ENCODE results near the gene TMEM182.

TMEM182 gene, protein sequence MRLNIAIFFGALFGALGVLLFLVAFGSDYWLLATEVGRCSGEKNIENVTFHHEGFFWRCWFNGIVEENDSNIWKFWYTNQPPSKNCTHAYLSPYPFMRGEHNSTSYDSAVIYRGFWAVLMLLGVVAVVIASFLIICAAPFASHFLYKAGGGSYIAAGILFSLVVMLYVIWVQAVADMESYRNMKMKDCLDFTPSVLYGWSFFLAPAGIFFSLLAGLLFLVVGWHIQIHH

DNA sequence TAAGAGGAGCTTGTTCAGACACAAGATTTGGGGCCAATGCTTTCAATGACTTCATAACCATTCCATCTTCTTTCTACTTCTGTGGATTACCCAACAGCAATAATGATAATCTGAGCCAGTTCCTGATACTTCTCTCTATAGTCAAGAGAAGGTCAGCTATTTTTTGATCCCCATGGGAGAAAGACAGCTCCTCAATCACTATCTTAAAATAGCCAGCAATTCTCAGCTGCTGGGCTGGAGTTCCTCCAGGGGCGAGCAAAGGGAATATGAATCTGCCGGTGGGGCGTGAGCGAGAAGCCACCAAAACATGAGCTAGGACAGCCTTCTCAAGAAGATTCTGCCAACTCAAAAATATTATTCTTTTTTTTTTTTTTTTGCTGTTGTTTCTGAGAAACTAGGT is at the start of gene TMEM182:
TSS of gene TMEM182 (plus strand) at position 269 of the 400 bp plus-strand sequence. CDS start 187 bp downstream, outside the sequence.
- no peak for DNase-seq

DNA sequence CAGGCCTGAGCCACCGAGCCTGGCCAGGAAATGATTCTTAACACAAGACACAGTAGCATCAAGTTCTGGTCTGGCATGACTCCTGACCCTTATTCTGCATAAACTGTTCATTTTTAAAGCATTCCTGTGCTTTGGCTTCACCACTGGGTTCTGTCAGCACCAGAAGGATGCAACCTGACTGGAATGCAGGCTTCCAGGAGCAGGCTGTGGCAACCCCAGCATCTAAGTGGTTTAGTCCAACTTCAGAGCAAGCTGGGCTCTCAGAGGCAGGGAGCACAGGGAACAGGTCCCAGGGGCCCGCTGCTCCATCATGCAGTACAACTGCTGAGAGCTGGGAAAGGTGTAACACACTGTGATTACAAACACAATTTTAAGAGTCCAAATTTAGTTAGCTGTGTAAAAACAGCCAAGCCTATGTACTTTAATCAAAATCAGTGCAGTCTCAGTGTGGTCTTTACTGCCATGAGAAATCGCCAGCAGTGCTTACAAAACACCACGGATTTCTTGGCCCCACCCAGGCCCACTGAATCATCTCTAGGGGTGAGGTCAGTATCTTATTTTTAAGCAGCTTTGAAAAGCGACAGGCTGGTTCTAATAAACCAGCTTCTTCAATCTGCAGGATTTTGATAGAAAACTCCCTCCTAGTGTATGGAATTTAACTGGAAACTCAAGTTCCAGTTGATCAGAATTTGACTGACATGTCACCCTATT is 44.4 kb upstream of the TMEM182 start:
- no peak for DNase-seq

DNA sequence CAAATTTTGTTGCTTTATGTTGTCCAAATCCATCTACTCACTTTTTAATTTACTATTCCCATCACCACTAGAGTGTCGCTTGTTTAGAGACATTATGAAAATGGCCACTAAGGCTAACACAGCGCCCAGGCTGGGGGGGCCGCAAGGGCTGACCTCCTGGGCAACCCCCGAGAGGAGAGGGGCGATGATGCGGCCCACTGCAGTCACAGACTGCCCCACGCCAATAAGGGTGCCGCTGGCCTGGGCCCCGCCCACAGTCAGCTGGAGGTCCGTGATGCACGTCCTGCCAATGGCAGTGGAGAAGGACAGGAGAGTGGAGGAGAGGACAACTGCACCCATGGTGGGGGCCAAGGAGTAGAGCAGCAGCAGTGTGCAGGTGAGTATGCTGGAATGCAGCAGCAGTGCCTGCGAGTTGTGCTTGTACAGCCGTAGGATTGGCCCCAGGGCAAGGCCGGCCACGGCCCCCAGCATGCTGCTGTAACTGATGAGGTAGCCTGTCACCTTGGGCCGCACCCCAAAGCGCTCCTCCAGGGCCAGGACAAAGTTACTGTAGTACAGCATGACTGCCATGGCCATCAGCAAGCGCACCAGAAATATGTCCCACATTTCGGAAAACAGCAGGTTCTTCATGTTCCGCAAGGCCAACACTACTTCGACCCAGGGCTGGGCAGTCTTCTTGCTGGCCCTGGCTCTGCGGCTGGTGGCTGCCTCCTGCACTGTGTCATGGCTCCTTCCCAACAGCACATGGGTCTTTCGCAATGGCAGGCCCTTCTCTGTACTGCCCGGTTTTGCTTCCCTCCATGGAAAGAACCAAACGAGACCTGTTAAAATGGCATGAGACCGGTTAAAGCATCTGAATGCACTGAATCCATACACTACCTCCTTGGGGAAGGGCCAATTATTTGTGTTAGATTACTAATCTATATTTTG is 43.2 kb upstream of the TMEM182 start:
- DNase-seq: no peak

DNA sequence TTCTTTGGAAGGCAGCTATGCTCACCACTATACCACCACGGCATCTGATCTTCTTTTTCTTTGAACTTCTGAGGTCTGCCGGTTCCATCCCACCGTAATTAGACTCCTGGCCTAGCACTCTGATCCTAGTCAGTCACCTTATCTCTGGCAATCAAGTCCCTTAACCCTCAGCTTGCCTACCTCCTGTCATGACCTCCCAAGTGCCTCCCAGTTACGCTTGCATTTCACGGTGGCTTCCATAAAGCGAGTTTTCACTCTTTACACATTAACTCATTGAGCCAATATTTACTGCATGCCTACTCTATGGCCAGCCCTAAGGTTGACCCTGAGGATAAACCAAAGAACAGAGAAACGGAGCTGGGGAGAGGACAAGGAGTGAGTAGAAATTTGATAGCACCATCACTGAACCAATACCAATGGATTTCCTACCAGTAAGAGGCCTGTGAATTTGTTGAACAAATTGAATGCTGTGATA is 37.8 kb upstream of the TMEM182 start:
- DNase-seq: no peak

DNA sequence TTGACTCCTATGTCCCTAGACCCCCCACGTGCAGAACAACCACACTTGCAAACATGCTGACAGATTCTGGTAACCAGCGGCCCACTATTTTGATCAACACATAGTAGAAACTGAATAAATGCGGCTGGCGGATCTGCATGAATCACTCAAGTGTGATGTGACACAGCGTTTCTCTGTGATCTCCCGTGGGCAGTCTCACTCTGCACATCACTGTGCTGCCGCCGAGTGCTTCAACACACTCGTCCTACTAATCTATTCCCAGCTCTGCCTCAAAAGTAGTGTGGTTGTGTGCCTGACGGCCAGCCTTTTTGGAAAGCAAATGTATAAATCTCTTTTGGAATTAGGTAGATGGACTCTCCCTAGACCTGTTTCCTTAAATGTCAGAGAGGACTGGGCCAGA is 37.3 kb upstream of the TMEM182 start:
- no peak for DNase-seq

DNA sequence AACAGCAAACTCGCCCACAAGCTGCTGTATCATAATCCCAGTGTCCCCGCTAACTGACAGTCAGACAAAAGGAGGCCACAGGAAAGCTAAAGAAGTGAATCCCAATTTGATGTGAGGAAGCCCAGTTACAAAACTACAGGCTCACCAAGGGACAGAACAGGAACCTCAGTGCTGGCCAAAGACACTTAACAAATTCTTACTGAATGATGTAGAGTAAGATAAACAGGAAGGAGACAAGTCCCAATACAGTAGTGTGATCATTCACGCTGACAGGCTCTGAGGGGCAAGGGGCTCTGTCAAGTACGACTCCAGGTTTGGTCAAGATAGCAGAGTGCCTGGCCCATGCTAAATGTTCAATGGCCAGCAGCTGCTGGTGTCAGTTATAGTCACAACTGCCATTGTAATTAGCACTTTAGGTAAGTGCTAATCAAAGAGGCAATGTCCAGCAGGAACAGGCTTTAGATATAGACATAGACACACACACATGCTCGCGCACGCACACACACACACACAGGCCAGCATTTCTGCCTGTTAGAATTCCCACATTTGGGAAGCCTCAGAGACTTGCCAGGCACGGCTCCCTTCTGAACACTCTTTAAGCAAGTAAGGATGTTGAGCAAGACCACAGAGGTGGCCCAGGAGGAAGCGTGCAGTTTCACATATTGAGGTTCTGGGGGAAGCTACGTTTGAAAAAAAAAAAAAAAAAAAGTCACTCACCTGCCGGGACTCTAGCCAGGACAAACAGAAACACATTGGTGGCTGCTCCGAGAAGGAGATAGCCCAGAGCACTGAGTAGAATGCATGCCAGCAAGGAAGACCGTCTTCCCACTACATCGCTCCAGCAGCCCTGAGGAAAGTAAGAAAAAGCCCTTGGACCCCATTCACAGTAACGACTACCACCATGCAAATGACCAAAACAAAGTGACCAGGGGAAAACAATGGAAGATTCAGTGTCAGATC is 35.4 kb upstream of the TMEM182 start:
- no peak for DNase-seq

DNA sequence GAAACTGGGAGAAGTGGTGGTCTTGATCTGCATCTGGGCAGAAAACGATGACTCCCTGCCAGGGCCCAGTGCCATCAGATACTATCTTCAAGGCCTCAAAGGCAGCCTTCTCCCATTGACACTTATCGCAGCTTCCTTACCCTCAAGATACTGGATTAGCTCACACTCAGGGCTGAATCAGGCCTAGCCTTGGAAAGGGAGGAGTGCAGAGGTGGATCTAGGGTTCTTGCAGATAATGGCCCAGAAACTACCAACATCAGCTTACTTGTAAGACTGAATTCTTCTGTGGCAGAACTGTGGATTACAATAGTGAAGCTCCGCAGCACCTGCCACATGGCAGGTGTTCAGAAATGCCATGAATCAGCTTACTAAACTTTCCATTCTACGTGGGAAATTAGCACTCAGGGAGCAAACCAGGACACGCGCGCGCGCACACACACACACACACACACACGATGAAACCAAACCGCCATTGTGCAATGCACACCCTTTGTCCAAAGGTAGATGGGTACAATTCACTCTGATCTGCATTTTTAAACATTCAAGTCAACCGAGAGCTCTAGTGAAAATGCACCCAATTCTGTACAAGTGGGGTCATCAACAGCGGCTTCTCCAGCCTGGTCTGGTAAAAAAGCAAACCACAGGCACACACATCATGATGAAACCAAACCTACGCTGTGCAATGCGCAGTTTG is 26.3 kb upstream of the TMEM182 start:
- DNase-seq: no peak

DNA sequence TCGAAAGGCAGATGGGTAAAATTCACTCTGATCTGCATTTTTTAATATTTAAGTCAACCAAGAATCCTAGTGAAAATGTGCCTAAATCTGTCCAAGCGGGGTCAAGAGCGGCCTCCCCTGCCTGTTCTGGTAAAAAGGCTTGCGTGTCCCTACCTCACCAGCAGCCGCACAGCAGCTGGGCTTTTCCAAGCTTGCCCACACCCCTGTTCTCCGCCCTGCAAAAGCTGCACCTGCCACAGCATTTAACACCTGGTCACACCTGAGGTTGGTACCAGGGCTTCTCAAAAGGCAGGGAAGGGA is 25.8 kb upstream of the TMEM182 start:
- no peak for DNase-seq

DNA sequence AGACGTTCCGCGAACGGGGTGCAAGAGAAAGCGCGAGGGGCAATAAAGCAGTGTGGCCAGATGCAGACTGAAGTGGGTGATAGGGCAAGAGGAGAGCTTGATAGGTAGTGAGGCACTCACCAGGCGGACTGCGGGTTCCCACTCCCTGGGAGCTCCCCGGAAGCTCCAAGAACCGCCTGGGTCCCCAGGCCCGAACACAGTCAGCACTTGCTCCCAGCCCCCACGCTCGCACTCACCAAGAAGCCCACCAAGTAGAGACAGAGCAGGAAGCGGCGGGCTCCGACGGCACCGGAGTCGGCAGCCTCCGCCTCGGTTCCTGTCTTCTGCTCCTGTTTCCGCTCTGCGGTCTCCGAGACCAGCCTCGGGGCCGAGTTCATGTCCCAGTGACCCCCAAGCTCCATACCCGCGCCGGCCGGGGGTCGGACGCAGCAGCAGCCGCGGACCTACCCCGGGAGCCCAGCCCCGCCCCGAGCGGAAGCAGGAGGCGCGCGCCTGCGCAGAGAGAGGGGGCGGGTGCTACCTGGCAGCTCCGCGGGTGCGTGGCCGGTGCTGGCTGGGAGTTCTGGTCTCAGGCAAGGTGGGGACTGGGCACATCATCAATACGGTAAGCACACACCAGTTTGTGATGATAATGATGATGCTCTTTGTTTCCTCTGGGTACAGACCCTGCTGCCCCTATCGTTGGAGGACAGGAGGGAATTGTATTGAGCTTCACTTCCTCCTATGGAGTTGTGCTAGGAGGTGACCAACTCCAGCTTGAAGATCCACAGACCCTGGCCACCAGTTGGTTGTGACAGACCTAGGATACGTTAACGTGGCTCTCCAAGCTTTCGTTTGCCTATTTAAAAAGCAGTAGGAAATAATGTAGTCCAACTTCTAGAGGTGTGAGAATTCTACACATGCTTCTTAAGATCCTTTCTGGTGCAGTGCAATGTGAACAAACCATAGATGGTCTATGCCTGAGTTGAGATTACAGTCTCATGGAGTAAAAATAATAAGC is 25.1 kb upstream of the TMEM182 start:
- no peak for DNase-seq

DNA sequence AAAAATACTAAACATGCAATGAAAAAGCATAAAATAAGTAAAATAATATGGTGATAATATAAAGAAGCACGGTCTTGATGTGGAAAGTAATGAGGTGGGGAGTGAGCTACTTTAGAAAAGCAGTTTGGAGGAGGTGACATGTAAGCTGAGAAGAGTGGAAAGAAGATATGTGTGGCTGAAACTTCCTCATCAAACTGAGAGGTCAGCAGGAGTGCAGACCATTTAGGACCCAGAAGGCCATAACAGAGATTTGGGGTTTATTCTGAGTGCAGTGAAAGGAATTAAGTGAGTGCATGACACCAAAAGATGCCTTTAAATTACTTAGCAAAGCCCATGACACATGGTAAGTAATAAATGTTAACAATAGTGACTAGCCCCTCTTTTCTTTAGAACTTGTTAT is 24.4 kb upstream of the TMEM182 start:
- no peak for DNase-seq

DNA sequence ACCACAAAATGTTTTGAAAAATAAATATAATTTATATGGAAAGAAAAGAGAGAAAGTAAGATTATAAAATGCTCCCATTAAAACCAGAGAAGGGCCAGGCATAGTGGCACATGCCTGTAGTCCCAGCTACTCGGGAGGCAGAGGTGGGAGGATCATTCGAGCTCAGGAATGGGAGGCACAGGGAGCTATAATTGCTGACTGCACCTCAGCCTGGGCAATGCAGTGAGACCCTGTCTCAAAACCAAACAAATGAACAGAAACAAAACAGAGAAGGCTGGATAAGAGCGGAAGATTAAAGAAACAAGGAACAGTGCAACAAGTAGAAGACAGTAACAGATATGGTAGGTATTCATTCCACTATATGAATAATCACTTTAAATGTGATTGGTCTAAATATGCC is 18.6 kb upstream of the TMEM182 start:
- no peak for DNase-seq

DNA sequence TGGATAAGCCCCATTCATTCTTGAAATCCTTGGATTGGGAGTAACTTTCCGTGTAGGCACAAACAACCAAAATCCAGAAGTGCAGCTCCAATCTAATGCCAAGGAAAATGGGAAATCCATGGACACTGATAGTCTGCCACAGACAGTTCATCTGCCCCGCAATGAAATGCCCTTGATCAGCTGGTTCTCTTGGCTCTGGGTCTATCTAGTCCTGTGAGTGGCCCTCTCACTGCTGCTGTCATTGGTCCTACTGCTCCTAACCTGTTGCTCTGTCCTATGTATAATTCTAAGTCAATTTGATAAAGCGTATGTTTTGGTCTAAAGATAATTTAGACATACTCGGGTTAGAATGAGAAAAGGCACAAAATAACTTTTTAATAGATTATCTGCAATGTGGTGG is 13.7 kb upstream of the TMEM182 start:
- DNase-seq: no peak

DNA sequence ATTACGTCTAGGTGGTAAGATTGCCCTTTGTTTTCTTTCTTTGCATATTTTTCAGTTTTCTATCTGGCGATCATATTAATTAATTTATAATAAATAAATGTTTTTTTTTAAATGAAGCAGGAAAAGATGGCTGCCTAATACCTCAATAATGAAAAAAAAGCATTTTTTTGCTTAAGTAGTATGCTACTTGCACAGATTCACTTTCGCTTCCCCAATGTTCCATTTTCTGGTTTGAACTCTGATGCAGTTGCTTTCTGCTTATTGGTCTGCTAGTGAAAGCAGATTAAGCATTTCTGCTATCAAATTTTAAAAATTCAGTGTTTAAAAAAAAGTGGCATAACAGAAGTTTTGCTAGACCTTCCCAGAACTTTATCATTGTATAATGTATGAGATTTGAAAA is 11.9 kb upstream of the TMEM182 start:
- DNase-seq: no peak

DNA sequence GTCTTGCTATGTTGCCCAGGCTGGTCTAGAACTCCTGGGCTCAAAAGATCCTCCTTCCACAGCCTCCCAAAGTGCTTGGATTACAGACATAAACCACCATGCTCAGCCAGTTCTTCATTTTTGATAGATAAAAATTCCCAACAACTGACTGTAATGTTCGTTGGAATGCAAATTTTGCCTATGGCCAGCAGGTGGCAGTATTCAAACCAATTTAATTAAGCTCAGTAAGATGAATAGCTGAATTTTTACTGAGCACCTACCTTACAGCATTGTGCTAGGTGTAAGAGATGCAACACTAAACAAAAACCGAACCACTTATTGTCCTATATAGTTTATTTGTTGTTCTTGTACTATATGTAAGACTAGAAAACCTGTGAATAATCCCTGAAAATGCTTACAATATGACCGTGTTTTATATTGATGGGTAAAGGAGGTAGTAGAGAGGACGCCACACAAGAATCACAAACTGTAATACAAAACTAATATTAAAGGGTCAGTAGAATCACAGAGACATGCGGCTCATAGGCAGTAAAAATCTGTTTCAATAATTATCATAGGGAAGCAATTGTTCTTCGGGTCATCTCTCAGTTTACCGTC is 8.2 kb upstream of the TMEM182 start:
- no peak for DNase-seq

DNA sequence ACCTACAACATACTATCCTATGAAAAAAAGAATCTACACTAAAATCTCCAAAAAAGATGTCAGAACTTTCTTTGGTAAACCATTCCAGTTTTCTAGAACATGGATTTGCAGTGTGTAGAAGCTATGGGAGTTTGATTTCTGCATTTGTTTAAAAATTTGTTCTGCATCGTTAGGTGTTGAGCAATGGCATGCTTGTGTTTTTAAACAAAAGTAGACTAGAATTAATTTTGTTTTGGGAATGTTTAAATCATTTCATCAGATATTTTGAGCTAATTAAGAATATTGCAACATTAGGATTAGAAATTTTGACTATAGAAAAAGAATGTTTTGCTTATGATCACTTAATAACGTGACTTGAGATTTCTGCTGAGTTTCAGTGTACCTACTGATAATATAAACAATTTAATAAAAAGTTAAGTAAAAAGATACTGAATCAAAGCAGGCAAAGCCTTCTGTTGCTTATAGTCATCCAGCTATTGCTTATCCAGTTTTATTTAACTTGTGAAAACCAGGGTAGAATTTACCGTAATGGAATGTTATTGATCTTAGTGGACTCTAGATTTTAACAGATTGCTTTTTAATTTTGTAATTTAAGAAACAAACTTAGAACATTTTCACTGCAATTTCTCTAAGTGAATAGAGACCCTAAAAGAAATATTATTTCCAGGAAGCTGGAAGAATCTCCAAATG is 7.2 kb upstream of the TMEM182 start:
- DNase-seq: no peak

DNA sequence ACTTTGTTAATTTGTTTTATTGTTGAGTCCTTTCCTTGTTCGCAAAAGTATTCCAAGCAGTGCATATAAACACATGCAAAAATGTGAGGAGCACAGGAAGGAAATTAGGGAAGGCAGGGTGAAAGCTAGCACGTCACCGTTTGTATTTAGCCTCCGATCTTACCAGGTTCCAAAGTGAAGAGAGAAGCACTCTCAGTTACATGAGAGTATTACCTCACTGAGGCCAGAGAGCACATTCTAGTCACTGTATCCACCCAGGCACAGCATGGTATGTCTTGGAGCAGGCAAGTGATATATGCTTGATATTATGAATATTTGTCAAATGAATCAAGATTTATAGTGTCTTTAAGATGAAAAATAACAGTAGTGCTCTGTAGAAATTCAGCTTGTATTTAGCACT is 6.5 kb upstream of the TMEM182 start:
- no peak for DNase-seq

DNA sequence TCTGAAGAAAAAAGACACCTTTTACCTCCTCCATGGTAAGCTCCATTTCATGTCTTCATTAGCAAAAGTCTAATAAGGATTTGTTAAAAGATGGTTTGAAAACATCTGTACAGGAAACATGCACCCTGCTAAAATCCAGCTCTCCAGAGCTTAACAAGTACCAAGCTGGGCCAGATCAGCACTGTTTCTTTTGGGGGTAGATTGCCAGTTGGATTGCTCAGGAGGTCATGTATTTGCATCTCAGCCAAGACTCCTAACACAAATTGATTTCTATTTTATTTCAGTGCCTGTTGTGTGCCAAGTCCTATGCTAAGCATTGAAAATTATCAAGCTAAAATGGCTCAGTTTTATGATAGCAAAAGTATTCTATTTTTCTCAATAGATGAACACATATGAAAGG is 3.4 kb upstream of the TMEM182 start:
- no peak for DNase-seq

DNA sequence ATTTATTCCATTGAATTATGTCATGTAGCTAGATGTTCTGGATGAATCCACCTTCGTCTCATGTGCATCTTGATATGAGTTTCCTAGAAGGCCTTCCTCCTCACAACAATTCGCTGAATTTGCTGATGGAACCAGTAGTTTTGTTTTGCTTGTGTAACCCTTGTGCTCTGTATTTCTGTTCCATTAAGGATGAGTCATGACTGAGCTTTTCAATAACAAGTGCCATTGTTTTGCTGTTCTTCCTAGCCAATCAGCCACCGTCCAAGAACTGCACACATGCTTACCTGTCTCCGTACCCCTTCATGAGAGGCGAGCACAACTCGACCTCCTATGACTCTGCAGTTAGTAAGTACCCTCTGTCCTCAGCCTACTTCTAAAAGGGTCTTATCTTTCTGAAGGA is 2.3 kb downstream of the TMEM182 start:
- DNase-seq: no peak

DNA sequence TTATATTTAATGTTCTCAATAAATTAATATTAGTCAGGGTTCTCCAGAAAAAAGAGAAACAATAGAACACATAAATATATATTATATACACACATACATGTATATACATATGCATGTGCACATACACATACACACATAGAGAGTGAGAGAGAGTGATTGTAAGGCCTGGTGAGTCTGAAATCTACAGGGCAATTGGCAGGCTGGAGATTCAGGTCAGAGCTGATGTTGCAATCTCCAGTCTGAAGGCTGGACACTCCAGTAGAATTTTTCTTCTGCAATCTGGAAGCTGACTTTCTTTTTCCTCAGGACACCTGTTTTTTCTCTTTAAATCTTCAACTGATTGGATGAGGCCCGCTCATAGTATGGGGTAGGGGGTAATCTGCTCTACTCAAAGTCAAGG is 3.2 kb downstream of the TMEM182 start:
- DNase-seq: no peak

DNA sequence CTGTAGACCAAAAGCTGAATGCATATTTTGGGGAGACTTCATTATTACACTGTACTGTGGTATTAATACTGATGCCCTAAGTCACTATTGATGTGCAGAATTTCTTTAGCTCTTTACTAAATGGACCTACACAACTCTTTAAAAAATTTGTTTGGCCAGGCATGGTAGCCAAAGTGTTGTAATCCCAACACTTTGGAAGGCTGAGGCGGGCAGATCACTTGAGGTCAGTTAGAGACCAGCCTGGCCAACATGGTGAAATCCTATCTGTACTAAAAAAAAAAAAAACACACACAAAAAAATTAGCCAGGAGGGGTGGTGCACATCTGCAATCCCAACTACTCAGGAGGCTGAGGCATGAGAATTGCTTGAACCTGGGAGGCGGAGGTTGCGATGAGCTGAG is 6.4 kb downstream of the TMEM182 start:
- DNase-seq: no peak
